Mesendoderm (in vitro differentiated cells): ENCODE measurements around the gene EDAR.

Source experiments
- DNase-seq: peaks from one replicate; pipeline ENCODE4 v3.0.0; 2013
- H2AK5ac ChIP-seq: 2 replicates; pipeline ENCODE4 v1.6.1; 2013; ENCODE audit warnings: low read length, inconsistent platforms
- H2BK120ac ChIP-seq: 2 replicates; pipeline ENCODE4 v1.6.1; 2013; ENCODE audit warnings: low read depth, mild to moderate bottlenecking, low read length, moderate library complexity, mixed read lengths
- H2BK15ac ChIP-seq: replicated peaks from 2 replicates; pipeline ENCODE4 v1.6.1; 2013; ENCODE audit warnings: low read depth, mild to moderate bottlenecking, moderate library complexity
- H2BK5ac ChIP-seq: 2 replicates; pipeline ENCODE4 v1.6.1; 2013; ENCODE audit warnings: low read length, inconsistent platforms
- H3K18ac ChIP-seq: 2 replicates; pipeline ENCODE4 v1.6.1; 2013; ENCODE audit warnings: mild to moderate bottlenecking, low read length, mixed read lengths
- H3K23ac ChIP-seq: one replicate; pipeline ENCODE4 v1.6.1; 2013; ENCODE audit warnings: low read length
- H3K27ac ChIP-seq: 2 replicates; pipeline ENCODE4 v1.5.1; 2013; ENCODE audit warnings: low read depth, mild to moderate bottlenecking, inconsistent platforms, low read length, moderate library complexity
- H3K27me3 ChIP-seq: 2 replicates; pipeline ENCODE4 v1.6.1; 2013; ENCODE audit warnings: low read length, control low read depth, mild to moderate bottlenecking, inconsistent platforms; ENCODE audit not compliant: insufficient read depth, poor library complexity
- H3K36me3 ChIP-seq: 2 replicates; pipeline ENCODE4 v1.6.1; 2013; ENCODE audit warnings: low read length, inconsistent platforms; ENCODE audit not compliant: control insufficient read depth, insufficient read depth
- H3K4ac ChIP-seq: one replicate; pipeline ENCODE4 v1.6.1; 2013; ENCODE audit warnings: low read depth, mild to moderate bottlenecking, low read length, moderate library complexity
- H3K4me1 ChIP-seq: 2 replicates; pipeline ENCODE4 v1.6.1; 2013; ENCODE audit warnings: low read depth, low read length, inconsistent platforms; ENCODE audit not compliant: control insufficient read depth
- H3K4me2 ChIP-seq: 2 replicates; pipeline ENCODE4 v1.6.1; 2013; ENCODE audit warnings: low read length
- H3K4me3 ChIP-seq: 2 replicates; pipeline ENCODE4 v1.5.1; 2013; ENCODE audit warnings: mild to moderate bottlenecking, low read length
- H3K56ac ChIP-seq: one replicate; pipeline ENCODE4 v1.6.1; 2013; ENCODE audit warnings: low read length
- H3K79me1 ChIP-seq: 2 replicates; pipeline ENCODE4 v1.6.1; 2013; ENCODE audit warnings: low read length, inconsistent platforms
- H3K79me2 ChIP-seq: 2 replicates; pipeline ENCODE4 v1.6.1; 2013; ENCODE audit warnings: mild to moderate bottlenecking, low read length; ENCODE audit not compliant: control insufficient read depth, insufficient read depth
- H3K9ac ChIP-seq: 2 replicates; pipeline ENCODE4 v1.6.1; 2013; ENCODE audit warnings: low read length, inconsistent platforms
- H4K5ac ChIP-seq: one replicate; pipeline ENCODE4 v1.6.1; 2013; ENCODE audit warnings: low read length
- H4K8ac ChIP-seq: one replicate; pipeline ENCODE4 v1.6.1; 2013; ENCODE audit warnings: low read depth, mild to moderate bottlenecking, control low read depth, low read length, moderate library complexity
- WGBS: extraction: QIAGEN DNeasy Blood & Tissue Kit; methylation state at CpG from one replicate; pipeline ENCODE4 v1.1.7; 2013; ENCODE audit warnings: low lambda C conversion rate, missing lambda C conversion rate; ENCODE audit not compliant: insufficient coverage; ENCODE audit errors: extremely low coverage; 5-methylcytosine and 5-hydroxymethylcytosine counted together

EDAR gene

DNA sequence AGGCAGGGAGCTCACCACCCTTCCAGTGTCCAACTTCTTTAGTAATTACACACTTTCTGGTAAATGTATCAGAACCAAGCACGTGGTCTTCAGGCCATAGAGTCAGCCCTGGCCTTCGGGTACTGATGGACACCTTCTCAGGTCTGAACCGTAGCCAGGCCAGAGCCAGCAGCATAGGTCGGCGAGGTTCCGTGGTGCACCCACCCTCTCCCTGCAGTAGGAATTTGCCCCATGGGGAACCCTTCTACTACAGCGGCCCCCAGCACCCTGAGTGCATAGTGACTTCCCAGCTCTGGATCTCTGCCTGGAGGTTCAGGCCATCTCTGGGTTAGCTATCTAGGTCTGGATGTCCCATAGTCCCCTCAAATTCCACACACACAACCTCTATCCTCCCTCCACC, 61.6 kb downstream of the EDAR start:
- H3K27ac ChIP-seq, result no peak overlapping the region
- H2BK5ac ChIP-seq, result no peak overlapping the region
- no peak overlapping the region for H2AK5ac ChIP-seq
- no peaks in the 10 kb centered on the region for H3K79me2 ChIP-seq
- H3K4me3 ChIP-seq, result no peak overlapping the region
- no peaks in the 10 kb centered on the region for H3K27me3 ChIP-seq
- no peak overlapping the region for H3K4me2 ChIP-seq
- no peak overlapping the region for H2BK15ac ChIP-seq
- no peak overlapping the region for H4K8ac ChIP-seq
- H3K79me1 ChIP-seq, result no peaks in the 10 kb centered on the region
- WGBS, result no CpG with 5 or more reads among the region's 7 CpGs
- H4K5ac ChIP-seq, result no peak overlapping the region
- no peak overlapping the region for H2BK120ac ChIP-seq
- H3K56ac ChIP-seq, result no peak overlapping the region
- no peak overlapping the region for H3K9ac ChIP-seq
- no peak for DNase-seq
- no peak overlapping the region for H3K4ac ChIP-seq
- H3K36me3 ChIP-seq, result no peaks in the 10 kb centered on the region
- H3K23ac ChIP-seq, result no peak overlapping the region
- no peak overlapping the region for H3K18ac ChIP-seq
- H3K4me1 ChIP-seq, result no peaks in the 10 kb centered on the region

DNA sequence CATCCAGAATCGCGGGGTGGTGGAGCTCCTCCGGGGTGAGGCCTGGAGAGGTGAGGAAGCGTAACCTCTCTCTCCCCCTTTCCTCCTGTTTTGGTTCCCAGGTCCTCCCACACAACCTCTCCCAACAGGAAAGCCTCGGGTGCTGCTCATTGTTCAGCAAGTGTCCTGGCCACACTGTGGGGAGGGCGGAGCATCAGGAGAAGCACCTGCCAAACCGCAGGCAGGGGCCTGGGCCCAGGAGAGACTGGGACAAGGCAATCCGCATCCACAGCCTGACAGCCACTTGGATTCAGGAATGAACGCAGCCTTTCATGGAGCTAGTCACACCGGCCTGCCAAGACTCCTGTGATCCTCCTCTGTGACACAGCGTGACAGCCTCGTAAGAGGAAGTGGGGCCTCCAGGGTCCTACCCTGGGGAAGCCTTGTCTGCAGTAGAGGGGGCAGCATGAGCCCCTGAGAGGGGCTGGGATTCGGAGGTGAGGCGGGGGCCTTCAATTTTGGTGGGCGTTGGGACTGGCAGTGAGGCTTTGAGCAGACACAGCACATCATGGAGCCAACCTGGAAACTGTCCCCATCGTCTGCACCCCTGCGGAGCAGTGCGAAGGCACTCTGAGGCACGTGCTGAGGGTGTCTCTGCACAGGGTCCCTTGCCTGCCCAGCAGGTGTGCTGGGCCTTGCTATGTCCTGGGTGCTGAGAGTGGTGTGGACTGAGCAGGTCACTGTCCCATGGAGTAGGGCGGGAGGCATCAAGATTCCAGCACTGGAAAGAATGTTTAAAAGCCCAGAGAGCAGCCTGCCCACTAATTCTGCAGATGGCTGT, 62.2 kb downstream of the EDAR start:
- H3K79me1 ChIP-seq, result no peaks in the 10 kb centered on the region
- H3K4me2 ChIP-seq, result no peak overlapping the region
- no peak overlapping the region for H4K8ac ChIP-seq
- H3K27ac ChIP-seq, result no peak overlapping the region
- H3K4me1 ChIP-seq, result no peaks in the 10 kb centered on the region
- no peak overlapping the region for H3K23ac ChIP-seq
- H3K56ac ChIP-seq, result no peak overlapping the region
- no peaks in the 10 kb centered on the region for H3K27me3 ChIP-seq
- no peak for DNase-seq
- H3K4ac ChIP-seq, result no peak overlapping the region
- H3K4me3 ChIP-seq, result no peak overlapping the region
- H3K36me3 ChIP-seq, result no peaks in the 10 kb centered on the region
- no peak overlapping the region for H3K18ac ChIP-seq
- H2BK15ac ChIP-seq, result no peak overlapping the region
- no CpG with 5 or more reads among the region's 20 CpGs for WGBS
- H2AK5ac ChIP-seq, result no peak overlapping the region
- no peak overlapping the region for H2BK5ac ChIP-seq
- no peak overlapping the region for H2BK120ac ChIP-seq
- no peak overlapping the region for H4K5ac ChIP-seq
- no peak overlapping the region for H3K9ac ChIP-seq
- no peaks in the 10 kb centered on the region for H3K79me2 ChIP-seq

DNA sequence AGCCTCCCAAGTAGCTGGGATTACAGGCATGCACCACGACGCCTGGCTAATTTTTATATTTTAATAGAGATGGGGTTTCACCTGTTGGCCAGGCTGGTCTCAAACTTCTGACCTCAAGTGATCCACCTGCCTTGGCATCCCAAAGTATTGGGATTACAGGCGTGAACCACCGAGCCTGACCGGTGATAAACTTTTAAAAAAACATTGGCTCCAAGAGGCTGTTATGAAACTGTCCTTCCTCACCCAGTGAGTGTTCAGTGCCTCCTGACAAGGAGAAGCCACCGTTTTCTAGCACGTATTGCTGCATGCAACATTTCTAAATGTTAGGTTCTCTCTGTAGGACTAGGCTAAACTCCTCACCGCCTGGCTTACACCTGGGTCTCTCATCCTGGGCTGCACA, 63.3 kb downstream of the EDAR start:
- H3K4me3 ChIP-seq, result no peak overlapping the region
- no CpG with 5 or more reads among the region's 8 CpGs for WGBS
- no peak for DNase-seq
- H3K36me3 ChIP-seq, result no peaks in the 10 kb centered on the region
- no peak overlapping the region for H3K27ac ChIP-seq
- no peak overlapping the region for H2BK120ac ChIP-seq
- no peaks in the 10 kb centered on the region for H3K79me2 ChIP-seq
- H3K27me3 ChIP-seq, result no peaks in the 10 kb centered on the region
- no peak overlapping the region for H2BK15ac ChIP-seq
- H3K9ac ChIP-seq, result no peak overlapping the region
- no peak overlapping the region for H3K4me2 ChIP-seq
- no peak overlapping the region for H4K8ac ChIP-seq
- H3K4ac ChIP-seq, result no peak overlapping the region
- H3K79me1 ChIP-seq, result no peaks in the 10 kb centered on the region
- no peak overlapping the region for H2AK5ac ChIP-seq
- H4K5ac ChIP-seq, result no peak overlapping the region
- H3K56ac ChIP-seq, result no peak overlapping the region
- H3K23ac ChIP-seq, result no peak overlapping the region
- H3K18ac ChIP-seq, result no peak overlapping the region
- no peak overlapping the region for H2BK5ac ChIP-seq
- no peaks in the 10 kb centered on the region for H3K4me1 ChIP-seq

DNA sequence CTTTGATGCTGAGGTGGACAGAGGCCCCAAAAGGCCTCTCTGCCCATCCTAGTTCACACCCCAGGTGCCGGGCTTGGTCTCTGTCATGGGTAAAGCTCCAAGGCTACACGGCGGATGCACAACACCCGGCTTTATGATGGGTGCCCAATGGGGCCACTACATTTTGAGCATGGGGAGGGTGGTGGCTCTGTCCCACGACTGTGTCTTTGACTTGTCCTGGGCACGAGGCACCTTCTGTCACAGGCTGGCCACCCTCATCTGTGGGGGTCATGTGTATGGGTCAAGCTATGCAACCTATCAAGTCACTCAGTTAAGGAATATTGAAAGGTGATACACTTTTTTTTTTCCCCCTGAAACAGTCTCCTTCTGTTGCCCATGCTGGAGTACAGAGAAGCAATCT, 63.7 kb downstream of the EDAR start:
- Histone ChIP-seq H4K8ac (no peak overlapping the region), H3K23ac (no peak overlapping the region), H3K27ac (no peak overlapping the region), H2BK5ac (no peak overlapping the region), H4K5ac (no peak overlapping the region), H3K27me3 (no peaks in the 10 kb centered on the region), H3K4ac (no peak overlapping the region), H3K79me1 (no peaks in the 10 kb centered on the region), H3K36me3 (no peaks in the 10 kb centered on the region), H3K79me2 (no peaks in the 10 kb centered on the region), H3K18ac (no peak overlapping the region), H2BK15ac (no peak overlapping the region), H3K4me3 (no peak overlapping the region), H3K4me1 (no peaks in the 10 kb centered on the region), H2BK120ac (no peak overlapping the region), H3K56ac (no peak overlapping the region), H3K4me2 (no peak overlapping the region), H2AK5ac (no peak overlapping the region), H3K9ac (no peak overlapping the region)
- DNase-seq, result no peak
- WGBS, result no CpG with 5 or more reads among the region's 6 CpGs

DNA sequence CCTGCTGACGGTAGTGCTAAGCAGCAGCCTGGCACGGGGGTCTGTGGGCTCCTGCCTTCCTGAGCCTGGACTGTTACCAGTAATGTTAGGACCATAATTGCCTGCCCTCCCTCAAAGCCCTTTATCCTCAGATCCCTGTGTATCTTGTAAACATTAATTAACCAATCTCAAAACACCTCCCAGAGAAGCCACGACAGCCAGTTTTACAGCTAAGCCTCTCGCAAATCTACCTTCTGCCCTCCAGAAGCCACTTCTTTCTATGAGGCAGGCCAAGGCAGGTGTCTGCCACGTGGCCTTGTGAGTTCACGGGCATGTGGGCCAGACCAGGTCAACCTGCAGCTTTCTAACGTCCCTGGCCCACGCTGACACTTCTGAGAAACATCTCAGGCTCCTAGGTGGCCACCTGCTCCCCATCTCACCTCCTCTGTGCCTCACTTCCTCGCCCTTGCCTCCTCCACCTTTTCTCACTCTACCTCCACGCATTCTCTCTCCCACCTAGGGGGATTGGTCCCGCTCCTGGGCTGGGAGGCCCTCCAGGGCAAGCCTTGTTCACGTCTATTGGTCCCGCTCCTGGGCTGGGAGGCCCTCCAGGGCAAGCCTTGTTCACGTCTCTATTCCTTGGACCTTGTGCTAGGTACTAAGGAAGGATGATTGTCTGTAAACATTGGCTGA, 64.3 kb downstream of the EDAR start:
- no peaks in the 10 kb centered on the region for H3K79me1 ChIP-seq
- H2BK5ac ChIP-seq, result no peak overlapping the region
- DNase-seq, result no peak
- H2BK120ac ChIP-seq, result no peak overlapping the region
- no peak overlapping the region for H3K56ac ChIP-seq
- no peaks in the 10 kb centered on the region for H3K36me3 ChIP-seq
- H3K4me3 ChIP-seq, result no peak overlapping the region
- H3K79me2 ChIP-seq, result no peaks in the 10 kb centered on the region
- H3K18ac ChIP-seq, result no peak overlapping the region
- H3K4me1 ChIP-seq, result no peaks in the 10 kb centered on the region
- H2BK15ac ChIP-seq, result no peak overlapping the region
- no peak overlapping the region for H3K4ac ChIP-seq
- H3K27me3 ChIP-seq, result no peaks in the 10 kb centered on the region
- no peak overlapping the region for H3K9ac ChIP-seq
- H3K4me2 ChIP-seq, result no peak overlapping the region
- H4K5ac ChIP-seq, result no peak overlapping the region
- no peak overlapping the region for H3K27ac ChIP-seq
- H4K8ac ChIP-seq, result no peak overlapping the region
- no peak overlapping the region for H3K23ac ChIP-seq
- WGBS, result no CpG with 5 or more reads among the region's 14 CpGs
- no peak overlapping the region for H2AK5ac ChIP-seq
